WTC11 (cell line): ENCODE results near the gene TRAPPC13. TPM values are rescaled to one million over a fixed set of nuclear protein-coding genes. Genes with fewer than 3 reads are reported as not detected.

Experiments
- ATAC-seq: fragments of 200-7000 bp; cut with Tn5 transposase; 2 replicates; pipeline ENCODE4 v1.10.0; 2021; ENCODE audit warnings: mild to moderate bottlenecking, moderate library complexity
- CTCF ChIA-PET: fragments of 300-600 bp; sonication (Branson Sonifier 250); formaldehyde crosslinking; loops from one replicate; lab custom pipeline; 2021; ENCODE audit warnings: antibody characterized with exemption; lab: Charles Lee
- POLR2A ChIA-PET: fragments of 350-600 bp; sonication (Branson Sonifier 250); formaldehyde crosslinking; loops from one replicate; lab custom pipeline; 2021; ENCODE audit warnings: antibody characterized with exemption; lab: Charles Lee
- DNase-seq: peaks from one replicate; pipeline ENCODE4 v3.0.0; 2021; ENCODE audit warnings: low spot score
- H3K27ac Mint-ChIP-seq: 2 replicates; pipeline ENCODE4 v1.8.0; 2021; ENCODE audit warnings: mixed read lengths
- H3K27me3 Mint-ChIP-seq: 2 replicates; pipeline ENCODE4 v1.8.0; 2021; ENCODE audit warnings: low read depth, mild to moderate bottlenecking, moderate library complexity, mixed read lengths
- H3K36me3 Mint-ChIP-seq: 2 replicates; pipeline ENCODE4 v1.8.0; 2021; ENCODE audit warnings: mixed read lengths
- H3K4me1 Mint-ChIP-seq: 2 replicates; pipeline ENCODE4 v1.8.0; 2022; ENCODE audit warnings: mixed read lengths
- H3K4me3 Mint-ChIP-seq: 2 replicates; pipeline ENCODE4 v1.8.0; 2021; ENCODE audit warnings: mild to moderate bottlenecking, moderate library complexity, mixed read lengths
- H3K9me3 Mint-ChIP-seq: 2 replicates; pipeline ENCODE4 v1.8.0; 2021; ENCODE audit warnings: mixed read lengths
- CBFB ChIP-seq: sonication (generic); formaldehyde crosslinking; IDR thresholded peaks from 2 replicates; pipeline ENCODE4 v1.8.1; 2022; ENCODE audit warnings: mild to moderate bottlenecking, low read depth, missing genetic modification reagents
- CREM ChIP-seq: sonication (generic); formaldehyde crosslinking; IDR thresholded peaks from 2 replicates; pipeline ENCODE4 v1.8.1; 2022; ENCODE audit warnings: mild to moderate bottlenecking, missing genetic modification reagents, moderate library complexity
- ELF4 ChIP-seq: sonication (generic); formaldehyde crosslinking; IDR thresholded peaks from 2 replicates; pipeline ENCODE4 v1.8.1; 2022; ENCODE audit warnings: low read depth, mild to moderate bottlenecking, moderate library complexity, missing genetic modification reagents
- FOXP1 ChIP-seq: sonication (generic); formaldehyde crosslinking; IDR thresholded peaks from 2 replicates; pipeline ENCODE4 v1.8.0; 2022; ENCODE audit warnings: missing genetic modification reagents, mild to moderate bottlenecking, moderate library complexity, borderline replicate concordance
- GABPB1 ChIP-seq: sonication (generic); formaldehyde crosslinking; IDR thresholded peaks from 2 replicates; pipeline ENCODE4 v1.8.1; 2023; ENCODE audit warnings: mild to moderate bottlenecking, missing genetic modification reagents
- GRHL2 ChIP-seq: fragments of 250-450 bp; sonication (Bioruptor Pico); IDR thresholded peaks from 2 replicates; pipeline ENCODE4 v1.8.0; 2022; ENCODE audit warnings: mild to moderate bottlenecking, moderate library complexity; ENCODE audit not compliant: insufficient replicate concordance, severe bottlenecking
- JUN ChIP-seq: sonication (generic); formaldehyde crosslinking; IDR thresholded peaks from 2 replicates; pipeline ENCODE4 v1.8.0; 2023; ENCODE audit warnings: mild to moderate bottlenecking, missing genetic modification reagents
- KAT7 ChIP-seq: sonication (generic); formaldehyde crosslinking; IDR thresholded peaks from 2 replicates; pipeline ENCODE4 v1.8.1; 2023; ENCODE audit warnings: missing genetic modification reagents, mild to moderate bottlenecking, borderline replicate concordance
- MXD4 ChIP-seq: fragments of 250-450 bp; sonication (Bioruptor Pico); IDR thresholded peaks from 2 replicates; pipeline ENCODE4 v1.8.0; 2021; ENCODE audit warnings: mild to moderate bottlenecking, moderate library complexity, borderline replicate concordance
- NFE2L1 ChIP-seq: sonication (generic); formaldehyde crosslinking; IDR thresholded peaks from 2 replicates; pipeline ENCODE4 v1.8.1; 2023; ENCODE audit warnings: missing genetic modification reagents
- NFYB ChIP-seq: sonication (generic); formaldehyde crosslinking; conservative IDR thresholded peaks from 2 replicates; pipeline ENCODE4 v1.8.0; 2022; ENCODE audit warnings: low read depth, missing genetic modification reagents
- OVOL2 ChIP-seq: fragments of 250-450 bp; sonication (Bioruptor Pico); IDR thresholded peaks from 2 replicates; pipeline ENCODE4 v1.9.0; 2021; ENCODE audit warnings: mild to moderate bottlenecking, borderline replicate concordance
- PREB ChIP-seq: sonication (generic); formaldehyde crosslinking; IDR thresholded peaks from 2 replicates; pipeline ENCODE4 v1.8.1; 2022; ENCODE audit warnings: mild to moderate bottlenecking, missing genetic modification reagents, moderate library complexity, borderline replicate concordance
- SOX15 ChIP-seq: fragments of 250-450 bp; sonication (Bioruptor Pico); IDR thresholded peaks from 2 replicates; pipeline ENCODE4 v1.9.0; 2021; ENCODE audit warnings: mild to moderate bottlenecking
- ZNF219 ChIP-seq: sonication (generic); formaldehyde crosslinking; IDR thresholded peaks from 2 replicates; pipeline ENCODE4 v1.8.0; 2023; ENCODE audit warnings: missing genetic modification reagents, mild to moderate bottlenecking, borderline replicate concordance
- ZNF425 ChIP-seq: fragments of 250-450 bp; sonication (Bioruptor Pico); conservative IDR thresholded peaks from 2 replicates; pipeline ENCODE4 v1.9.0; 2021; ENCODE audit warnings: mild to moderate bottlenecking
- total RNA-seq: library from RNA; stranded (reverse); gene quantifications from 3 replicates; pipeline ENCODE4 v1.2.3, GENCODE V29; 2021
- TF ChIP-seq, protein P1 (sequence below): sonication (generic); formaldehyde crosslinking; IDR thresholded peaks from 2 replicates; pipeline ENCODE4 v1.8.1; 2023; ENCODE audit warnings: mild to moderate bottlenecking, missing genetic modification reagents, moderate library complexity
- TF ChIP-seq, protein P2 (sequence below): sonication (generic); formaldehyde crosslinking; IDR thresholded peaks from 2 replicates; pipeline ENCODE4 v1.8.0; 2022; ENCODE audit warnings: mild to moderate bottlenecking, missing genetic modification reagents
- TF ChIP-seq, protein P3 (sequence below): sonication (generic); formaldehyde crosslinking; IDR thresholded peaks from 2 replicates; pipeline ENCODE4 v1.8.1; 2023; ENCODE audit warnings: mild to moderate bottlenecking, missing genetic modification reagents, moderate library complexity
- TF ChIP-seq, protein P4 (sequence below): sonication (generic); formaldehyde crosslinking; IDR thresholded peaks from 2 replicates; pipeline ENCODE4 v1.8.1; 2022; ENCODE audit warnings: mild to moderate bottlenecking, moderate library complexity, missing genetic modification reagents
- TF ChIP-seq, protein P5 (sequence below): fragments of 250-450 bp; sonication (Bioruptor Pico); IDR thresholded peaks from 2 replicates; pipeline ENCODE4 v1.9.0; 2021; ENCODE audit warnings: mild to moderate bottlenecking

Gene TRAPPC13
- total RNA-seq, 1 experiment from 2014 or later = 18.8 TPM

- TF ChIP-seq PREB (CRISPR knock-in tag) (no peak), SOX15 (CRISPR knock-in tag) (no peak), NFYB (CRISPR knock-in tag) (no peak), MXD4 (CRISPR knock-in tag) (no peak), CBFB (CRISPR knock-in tag) (no peak), NFE2L1 (CRISPR knock-in tag) (no peak), CREM (CRISPR knock-in tag) (no peak), KAT7 (CRISPR knock-in tag) (no peak)
- TF ChIP-seq, protein P1, sequence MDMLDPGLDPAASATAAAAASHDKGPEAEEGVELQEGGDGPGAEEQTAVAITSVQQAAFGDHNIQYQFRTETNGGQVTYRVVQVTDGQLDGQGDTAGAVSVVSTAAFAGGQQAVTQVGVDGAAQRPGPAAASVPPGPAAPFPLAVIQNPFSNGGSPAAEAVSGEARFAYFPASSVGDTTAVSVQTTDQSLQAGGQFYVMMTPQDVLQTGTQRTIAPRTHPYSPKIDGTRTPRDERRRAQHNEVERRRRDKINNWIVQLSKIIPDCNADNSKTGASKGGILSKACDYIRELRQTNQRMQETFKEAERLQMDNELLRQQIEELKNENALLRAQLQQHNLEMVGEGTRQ (CRISPR knock-in tag) = no peak
- TF ChIP-seq, protein P2, sequence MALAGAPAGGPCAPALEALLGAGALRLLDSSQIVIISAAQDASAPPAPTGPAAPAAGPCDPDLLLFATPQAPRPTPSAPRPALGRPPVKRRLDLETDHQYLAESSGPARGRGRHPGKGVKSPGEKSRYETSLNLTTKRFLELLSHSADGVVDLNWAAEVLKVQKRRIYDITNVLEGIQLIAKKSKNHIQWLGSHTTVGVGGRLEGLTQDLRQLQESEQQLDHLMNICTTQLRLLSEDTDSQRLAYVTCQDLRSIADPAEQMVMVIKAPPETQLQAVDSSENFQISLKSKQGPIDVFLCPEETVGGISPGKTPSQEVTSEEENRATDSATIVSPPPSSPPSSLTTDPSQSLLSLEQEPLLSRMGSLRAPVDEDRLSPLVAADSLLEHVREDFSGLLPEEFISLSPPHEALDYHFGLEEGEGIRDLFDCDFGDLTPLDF (CRISPR knock-in tag) = no peak
- TF ChIP-seq, protein P3, sequence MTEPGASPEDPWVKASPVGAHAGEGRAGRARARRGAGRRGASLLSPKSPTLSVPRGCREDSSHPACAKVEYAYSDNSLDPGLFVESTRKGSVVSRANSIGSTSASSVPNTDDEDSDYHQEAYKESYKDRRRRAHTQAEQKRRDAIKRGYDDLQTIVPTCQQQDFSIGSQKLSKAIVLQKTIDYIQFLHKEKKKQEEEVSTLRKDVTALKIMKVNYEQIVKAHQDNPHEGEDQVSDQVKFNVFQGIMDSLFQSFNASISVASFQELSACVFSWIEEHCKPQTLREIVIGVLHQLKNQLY (CRISPR knock-in tag) = no peak
Measured at GRCh38 chr5:65672796-65673195, 48.0 kb downstream of the TRAPPC13 start (continued).

DNA sequence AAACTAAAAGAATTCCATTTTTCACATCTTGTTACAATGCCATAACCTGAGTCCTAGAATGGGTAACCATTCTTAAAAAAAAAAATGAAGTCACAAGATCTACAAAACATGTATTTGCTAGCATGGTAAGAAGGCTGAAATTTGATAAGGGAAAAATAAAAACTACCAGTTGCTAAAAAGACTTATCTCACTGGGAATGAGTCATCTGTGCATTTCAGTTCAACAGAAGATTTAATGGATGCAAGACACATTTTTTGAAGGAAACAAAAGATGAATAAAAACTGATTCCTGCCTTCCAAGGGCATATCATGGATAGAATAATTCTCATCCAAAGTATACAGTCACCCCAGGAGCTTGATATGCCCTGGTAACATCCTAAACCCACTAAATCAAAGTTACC lies 49.9 kb downstream of the TRAPPC13 start:
- ATAC-seq = no peak
- DNase-seq = no peak
- Mint-ChIP-seq H3K4me1 (peaks cover 4% of the 10 kb centered on the region; the same call in 1 of the 2 replicates), H3K9me3 (no peaks in the 10 kb centered on the region), H3K27ac (no peak overlapping the region), H3K36me3 (no peaks in the 10 kb centered on the region), H3K4me3 (no peak overlapping the region), H3K27me3 (no peaks in the 10 kb centered on the region)
- CTCF ChIA-PET = no interaction called here
- POLR2A ChIA-PET = interaction anchor here (0.6 kb wide), 1 partner anchor 33 kb away, joined by 4 read pairs; no protein-coding TSS in a partner anchor
- TF ChIP-seq GABPB1 (CRISPR knock-in tag) = no peak
- TF ChIP-seq FOXP1 (CRISPR knock-in tag) = no peak
- TF ChIP-seq OVOL2 = no peak
- no peak for TF ChIP-seq ZNF425 (CRISPR knock-in tag)
- TF ChIP-seq ELF4 = no peak
- TF ChIP-seq ZNF219 (CRISPR knock-in tag) = no peak
- no peak for TF ChIP-seq JUN (CRISPR knock-in tag)
- TF ChIP-seq, protein P1 (CRISPR knock-in tag) = no peak
- TF ChIP-seq, protein P4, sequence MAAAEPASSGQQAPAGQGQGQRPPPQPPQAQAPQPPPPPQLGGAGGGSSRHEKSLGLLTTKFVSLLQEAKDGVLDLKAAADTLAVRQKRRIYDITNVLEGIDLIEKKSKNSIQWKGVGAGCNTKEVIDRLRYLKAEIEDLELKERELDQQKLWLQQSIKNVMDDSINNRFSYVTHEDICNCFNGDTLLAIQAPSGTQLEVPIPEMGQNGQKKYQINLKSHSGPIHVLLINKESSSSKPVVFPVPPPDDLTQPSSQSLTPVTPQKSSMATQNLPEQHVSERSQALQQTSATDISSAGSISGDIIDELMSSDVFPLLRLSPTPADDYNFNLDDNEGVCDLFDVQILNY (CRISPR knock-in tag) = no peak
- no peak for TF ChIP-seq GRHL2 (CRISPR knock-in tag)
- TF ChIP-seq, protein P5, sequence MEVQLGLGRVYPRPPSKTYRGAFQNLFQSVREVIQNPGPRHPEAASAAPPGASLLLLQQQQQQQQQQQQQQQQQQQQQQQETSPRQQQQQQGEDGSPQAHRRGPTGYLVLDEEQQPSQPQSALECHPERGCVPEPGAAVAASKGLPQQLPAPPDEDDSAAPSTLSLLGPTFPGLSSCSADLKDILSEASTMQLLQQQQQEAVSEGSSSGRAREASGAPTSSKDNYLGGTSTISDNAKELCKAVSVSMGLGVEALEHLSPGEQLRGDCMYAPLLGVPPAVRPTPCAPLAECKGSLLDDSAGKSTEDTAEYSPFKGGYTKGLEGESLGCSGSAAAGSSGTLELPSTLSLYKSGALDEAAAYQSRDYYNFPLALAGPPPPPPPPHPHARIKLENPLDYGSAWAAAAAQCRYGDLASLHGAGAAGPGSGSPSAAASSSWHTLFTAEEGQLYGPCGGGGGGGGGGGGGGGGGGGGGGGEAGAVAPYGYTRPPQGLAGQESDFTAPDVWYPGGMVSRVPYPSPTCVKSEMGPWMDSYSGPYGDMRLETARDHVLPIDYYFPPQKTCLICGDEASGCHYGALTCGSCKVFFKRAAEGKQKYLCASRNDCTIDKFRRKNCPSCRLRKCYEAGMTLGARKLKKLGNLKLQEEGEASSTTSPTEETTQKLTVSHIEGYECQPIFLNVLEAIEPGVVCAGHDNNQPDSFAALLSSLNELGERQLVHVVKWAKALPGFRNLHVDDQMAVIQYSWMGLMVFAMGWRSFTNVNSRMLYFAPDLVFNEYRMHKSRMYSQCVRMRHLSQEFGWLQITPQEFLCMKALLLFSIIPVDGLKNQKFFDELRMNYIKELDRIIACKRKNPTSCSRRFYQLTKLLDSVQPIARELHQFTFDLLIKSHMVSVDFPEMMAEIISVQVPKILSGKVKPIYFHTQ = no peak
- TF ChIP-seq, protein P2 (CRISPR knock-in tag) = no peak
